PC-9 (cell line): ENCODE measurements around the gene SNURF. TPM values are rescaled to one million over a fixed set of nuclear protein-coding genes. Genes with fewer than 3 reads are reported as not detected.
"Not testable (repeated sequence)": the region's sequence is repeated elsewhere in the genome, so short reads cannot be mapped to it uniquely, and the experiment has no call there.

Source experiments
- BruUV-seq: library from RNA; stranded (reverse); fragments of 400-500 nt; replicated peaks from 2 replicates; lab custom pipeline; 2021; lab: Mats Ljungman, UMichigan
- CTCF ChIA-PET: fragments of 300-600 bp; sonication (Branson Sonifier 250); formaldehyde crosslinking; loops from one replicate; lab custom pipeline; 2022; ENCODE audit warnings: antibody characterized with exemption; lab: Charles Lee
- POLR2A ChIA-PET: fragments of 300-600 bp; sonication (Branson Sonifier 250); formaldehyde crosslinking; loops from one replicate; lab custom pipeline; 2022; ENCODE audit warnings: antibody characterized with exemption; ENCODE audit not compliant: unreplicated experiment; lab: Charles Lee
- DNase-seq, 2 experiments: peaks; one replicate each; pipeline versions ENCODE4 v3.0.0 to v3.0.0-alpha.2; 2015 to 2022; ENCODE audit warnings: mixed read lengths in 1 of 2
- H2AFZ ChIP-seq: fragments of 200-600 bp; sonication (generic); 2 replicates; pipeline ENCODE4 v1.8.1; 2017; ENCODE audit warnings: antibody characterized with exemption
- H3F3A ChIP-seq: fragments of 200-600 bp; sonication (generic); 2 replicates; pipeline ENCODE4 v1.8.1; 2017; ENCODE audit warnings: antibody characterized with exemption, mild to moderate bottlenecking, low read depth; ENCODE audit not compliant: insufficient read depth
- H3K27ac ChIP-seq: fragments of 200-600 bp; sonication (generic); 2 replicates; pipeline ENCODE4 v1.6.1; 2016; ENCODE audit warnings: mixed run types
- H3K27me3 ChIP-seq: fragments of 200-600 bp; sonication (generic); 2 replicates; pipeline ENCODE4 v1.6.1; 2016; ENCODE audit warnings: low read depth, mixed run types; ENCODE audit not compliant: insufficient read depth
- H3K36me3 ChIP-seq: fragments of 200-600 bp; sonication (generic); 2 replicates; pipeline ENCODE4 v1.6.1; 2016; ENCODE audit warnings: low read depth, mixed run types
- H3K4me1 ChIP-seq: fragments of 200-600 bp; sonication (generic); replicated peaks from 2 replicates; pipeline ENCODE4 v1.6.1; 2016; ENCODE audit warnings: mixed run types; ENCODE audit not compliant: insufficient read depth
- H3K4me2 ChIP-seq: fragments of 200-600 bp; sonication (generic); 2 replicates; pipeline ENCODE4 v1.6.1; 2017; ENCODE audit warnings: mixed run types
- H3K4me3 ChIP-seq: fragments of 200-600 bp; sonication (generic); 2 replicates; pipeline ENCODE4 v1.6.1; 2016; ENCODE audit warnings: mixed run types
- H3K79me2 ChIP-seq: fragments of 200-600 bp; sonication (generic); 2 replicates; pipeline ENCODE4 v1.6.1; 2017; ENCODE audit warnings: low read depth, mixed run types
- H3K9me2 ChIP-seq: fragments of 200-600 bp; sonication (generic); 2 replicates; pipeline ENCODE4 v1.8.1; 2017; ENCODE audit warnings: mild to moderate bottlenecking; ENCODE audit not compliant: insufficient read depth
- H3K9me3 ChIP-seq: fragments of 200-600 bp; sonication (generic); 2 replicates; pipeline ENCODE4 v1.8.1; 2016; ENCODE audit warnings: low read depth; ENCODE audit not compliant: insufficient read depth
- H4K20me1 ChIP-seq: fragments of 200-600 bp; sonication (generic); 2 replicates; pipeline ENCODE4 v1.8.1; 2017; ENCODE audit not compliant: insufficient read depth
- CTCF ChIP-seq: fragments of 200-600 bp; sonication (generic); conservative IDR thresholded peaks from 2 replicates; pipeline ENCODE4 v1.6.1; 2017; ENCODE audit warnings: mixed run types, antibody characterized with exemption, mild to moderate bottlenecking, moderate library complexity
- EZH2 ChIP-seq: fragments of 200-600 bp; sonication (generic); IDR thresholded peaks from 2 replicates; pipeline ENCODE4 v1.8.0; 2017; ENCODE audit warnings: antibody characterized with exemption, low read depth
- intact Hi-C: fragments of 100-400 bp; cut with micrococcal nuclease; formaldehyde crosslinking; loops from one replicate; pipeline ENCODE4 v1.10.0; 2022; ENCODE audit not compliant: unreplicated experiment
- total RNA-seq: library from RNA; stranded (reverse); gene quantifications from 2 replicates; pipeline ENCODE4 v1.2.3, GENCODE V29; 2021

SNURF gene
- total RNA-seq, 1 experiment from 2014 or later, result 6.7 TPM

GRCh38 chr15:24933716-24934115 is 21.1 kb upstream of the SNURF start:
- Histone ChIP-seq H3K27ac (no peak overlapping the region), H3K9me3 (no peaks in the 10 kb centered on the region), H3K9me2 (no peaks in the 10 kb centered on the region), H3K4me2 (no peak overlapping the region), H3F3A (no peaks in the 10 kb centered on the region), H3K4me3 (no peak overlapping the region), H3K79me2 (no peaks in the 10 kb centered on the region), H3K36me3 (no peaks in the 10 kb centered on the region), H4K20me1 (no peaks in the 10 kb centered on the region), H3K27me3 (no peaks in the 10 kb centered on the region), H3K4me1 (no peaks in the 10 kb centered on the region), H2AFZ (no peak overlapping the region)
- no TSS peak for BruUV-seq
- no peak for DNase-seq
- TF ChIP-seq EZH2, result no peak
- TF ChIP-seq CTCF, result no peak
- CTCF ChIA-PET, result no interaction called here
- POLR2A ChIA-PET, result no interaction called here
- intact Hi-C loops, result no loop called here

- H3F3A ChIP-seq, H3K36me3 ChIP-seq, H3K27ac ChIP-seq, H3K4me3 ChIP-seq, BruUV-seq, H3K79me2 ChIP-seq, intact Hi-C loops, H3K4me1 ChIP-seq, H4K20me1 ChIP-seq, POLR2A ChIA-PET, H3K9me2 ChIP-seq, H3K27me3 ChIP-seq, H2AFZ ChIP-seq, H3K4me2 ChIP-seq, H3K9me3 ChIP-seq, DNase-seq: not testable (repeated sequence)
- CTCF ChIA-PET, result interaction anchor here (0.6 kb wide), 1 partner anchor 550 kb away, joined by 3 read pairs; no protein-coding TSS in a partner anchor
Measured at GRCh38 chr15:24938224-24938623, 16.6 kb upstream of the SNURF start.

GRCh38 chr15:24940236-24940635 is 14.6 kb upstream of the SNURF start:
- Histone ChIP-seq H3K79me2 (no peaks in the 10 kb centered on the region), H3K4me1 (no peaks in the 10 kb centered on the region), H4K20me1 (no peaks in the 10 kb centered on the region), H3K36me3 (no peaks in the 10 kb centered on the region), H3K4me2 (no peak overlapping the region), H3K9me2 (no peaks in the 10 kb centered on the region), H3K27me3 (no peaks in the 10 kb centered on the region), H3K4me3 (no peak overlapping the region), H3K27ac (no peak overlapping the region), H3F3A (no peaks in the 10 kb centered on the region), H3K9me3 (no peaks in the 10 kb centered on the region), H2AFZ (no peak overlapping the region)
- BruUV-seq, result no TSS peak
- intact Hi-C loops, result no loop called here
- TF ChIP-seq EZH2 (no peak), CTCF (no peak)
- CTCF ChIA-PET, result no interaction called here
- POLR2A ChIA-PET, result no interaction called here
- DNase-seq, result no peak

- POLR2A ChIA-PET, result no interaction called here
- Histone ChIP-seq H3K79me2 (no peaks in the 10 kb centered on the region), H3K4me3 (no peak overlapping the region), H3K9me2 (no peaks in the 10 kb centered on the region), H2AFZ (no peak overlapping the region), H3K4me2 (no peak overlapping the region), H3F3A (no peaks in the 10 kb centered on the region), H4K20me1 (no peaks in the 10 kb centered on the region), H3K27me3 (no peaks in the 10 kb centered on the region), H3K9me3 (no peaks in the 10 kb centered on the region), H3K4me1 (no peaks in the 10 kb centered on the region), H3K36me3 (no peaks in the 10 kb centered on the region), H3K27ac (no peak overlapping the region)
- BruUV-seq, result no TSS peak
- CTCF ChIA-PET, result no interaction called here
- no peak for DNase-seq
- TF ChIP-seq EZH2 (no peak), CTCF (no peak)
- intact Hi-C loops, result no loop called here
Measured at GRCh38 chr15:24943361-24943760, 11.4 kb upstream of the SNURF start.
